Mononuclear cell (primary cell): Measurements from ENCODE around the gene CHPF. TPM values are rescaled to one million over a fixed set of nuclear protein-coding genes. Genes with fewer than 3 reads are reported as not detected.

Source experiments
- H3K27me3 ChIP-seq: 2 replicates; pipeline ENCODE4 v1.6.0; 2011; ENCODE audit warnings: low read length, control low read depth; ENCODE audit not compliant: insufficient read depth
- H3K4me1 ChIP-seq: 2 replicates; pipeline ENCODE4 v1.5.1; 2011; ENCODE audit warnings: mild to moderate bottlenecking, low read length, control low read depth; ENCODE audit not compliant: insufficient read depth
- H3K4me3 ChIP-seq: 2 replicates; pipeline ENCODE4 v1.5.1; 2011; ENCODE audit warnings: mild to moderate bottlenecking, low read length, moderate library complexity
- H3K9me3 ChIP-seq: 2 replicates; pipeline ENCODE4 v1.5.1; 2011; ENCODE audit warnings: low read depth, mild to moderate bottlenecking, control low read depth, low read length
- total RNA-seq: library from RNA; depleted of rRNA; stranded (reverse); fragments of >200 nt; gene quantifications from one replicate; pipeline ENCODE4 v1.2.3, GENCODE V29; 2012

Gene CHPF
- total RNA-seq, 1 donor, result 2.7 TPM

DNA sequence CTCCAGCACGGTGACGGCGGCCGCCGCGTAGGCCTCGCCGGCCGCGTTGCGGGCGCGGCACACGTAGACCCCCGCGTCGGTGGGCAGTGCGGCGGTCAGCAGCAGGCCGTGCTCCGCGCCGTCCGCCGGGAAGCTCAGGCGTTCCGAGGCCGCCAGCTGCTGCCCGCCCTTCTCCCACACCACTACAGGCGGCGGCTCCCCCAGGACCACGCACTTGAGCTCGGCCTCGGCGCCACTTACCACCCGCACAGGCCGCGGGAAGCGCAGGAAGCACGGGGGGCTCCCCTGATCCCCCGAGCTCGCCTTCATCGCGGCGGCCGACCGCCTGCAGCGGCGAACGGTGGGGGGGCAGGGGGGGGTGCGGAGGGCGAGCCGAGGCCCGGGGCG lies 27.3 kb upstream of the CHPF start:
- H3K4me1 ChIP-seq, result no peaks in the 10 kb centered on the region
- no peaks in the 10 kb centered on the region for H3K9me3 ChIP-seq
- peaks cover 33% of the 10 kb centered on the region for H3K27me3 ChIP-seq
- H3K4me3 ChIP-seq, result no peak overlapping the region

- H3K27me3 ChIP-seq, result peaks cover 33% of the 10 kb centered on the region
- H3K4me3 ChIP-seq, result no peak overlapping the region
Observed at GRCh38 chr2:219570194-219570923, 26.8 kb upstream of the CHPF start.

GRCh38 chr2:219569635-219570034 lies 26.0 kb upstream of the CHPF start:
- H3K4me1 ChIP-seq, result no peaks in the 10 kb centered on the region
- no peaks in the 10 kb centered on the region for H3K9me3 ChIP-seq
- peaks cover 33% of the 10 kb centered on the region for H3K27me3 ChIP-seq
- H3K4me3 ChIP-seq, result no peak overlapping the region

More at GRCh38 chr2:219570194-219570923, 26.8 kb upstream of the CHPF start:
- no peaks in the 10 kb centered on the region for H3K4me1 ChIP-seq
- no peaks in the 10 kb centered on the region for H3K9me3 ChIP-seq

DNA sequence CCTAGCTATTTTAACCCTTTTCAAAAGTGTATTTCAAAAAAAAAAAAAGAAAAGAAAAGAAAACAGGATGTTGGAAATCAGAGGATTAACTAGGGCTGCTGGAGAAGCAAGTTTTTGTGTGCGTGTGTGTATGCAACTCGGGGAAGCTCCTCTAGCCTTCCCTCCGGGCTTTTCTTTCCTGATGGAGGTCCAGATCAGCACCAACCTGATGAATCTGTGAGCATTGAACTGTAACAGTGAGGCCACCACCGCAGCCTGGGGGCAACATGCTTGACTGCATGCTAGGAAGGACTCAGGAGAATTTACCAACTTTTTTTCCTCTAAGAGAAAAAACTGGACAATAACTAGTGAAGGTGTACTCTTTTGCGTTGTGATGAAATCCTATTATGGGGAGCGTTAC lies 25.4 kb upstream of the CHPF start:
- H3K4me3 ChIP-seq, result no peak overlapping the region
- no peaks in the 10 kb centered on the region for H3K4me1 ChIP-seq
- H3K9me3 ChIP-seq, result no peaks in the 10 kb centered on the region
- H3K27me3 ChIP-seq, result peaks cover 33% of the 10 kb centered on the region

- H3K27me3 ChIP-seq, result peaks cover 29% of the 10 kb centered on the region
- H3K4me3 ChIP-seq, result no peak overlapping the region
- no peaks in the 10 kb centered on the region for H3K4me1 ChIP-seq
- H3K9me3 ChIP-seq, result no peaks in the 10 kb centered on the region
Observed at GRCh38 chr2:219567791-219568361, 24.3 kb upstream of the CHPF start.

GRCh38 chr2:219567131-219567530 lies 23.5 kb upstream of the CHPF start:
- peaks cover 22% of the 10 kb centered on the region for H3K27me3 ChIP-seq
- no peak overlapping the region for H3K4me3 ChIP-seq
- H3K4me1 ChIP-seq, result no peaks in the 10 kb centered on the region
- no peaks in the 10 kb centered on the region for H3K9me3 ChIP-seq

GRCh38 chr2:219566640-219567039 lies 23.0 kb upstream of the CHPF start:
- no peaks in the 10 kb centered on the region for H3K4me1 ChIP-seq
- peaks cover 17% of the 10 kb centered on the region for H3K27me3 ChIP-seq
- no peak overlapping the region for H3K4me3 ChIP-seq
- H3K9me3 ChIP-seq, result no peaks in the 10 kb centered on the region

DNA sequence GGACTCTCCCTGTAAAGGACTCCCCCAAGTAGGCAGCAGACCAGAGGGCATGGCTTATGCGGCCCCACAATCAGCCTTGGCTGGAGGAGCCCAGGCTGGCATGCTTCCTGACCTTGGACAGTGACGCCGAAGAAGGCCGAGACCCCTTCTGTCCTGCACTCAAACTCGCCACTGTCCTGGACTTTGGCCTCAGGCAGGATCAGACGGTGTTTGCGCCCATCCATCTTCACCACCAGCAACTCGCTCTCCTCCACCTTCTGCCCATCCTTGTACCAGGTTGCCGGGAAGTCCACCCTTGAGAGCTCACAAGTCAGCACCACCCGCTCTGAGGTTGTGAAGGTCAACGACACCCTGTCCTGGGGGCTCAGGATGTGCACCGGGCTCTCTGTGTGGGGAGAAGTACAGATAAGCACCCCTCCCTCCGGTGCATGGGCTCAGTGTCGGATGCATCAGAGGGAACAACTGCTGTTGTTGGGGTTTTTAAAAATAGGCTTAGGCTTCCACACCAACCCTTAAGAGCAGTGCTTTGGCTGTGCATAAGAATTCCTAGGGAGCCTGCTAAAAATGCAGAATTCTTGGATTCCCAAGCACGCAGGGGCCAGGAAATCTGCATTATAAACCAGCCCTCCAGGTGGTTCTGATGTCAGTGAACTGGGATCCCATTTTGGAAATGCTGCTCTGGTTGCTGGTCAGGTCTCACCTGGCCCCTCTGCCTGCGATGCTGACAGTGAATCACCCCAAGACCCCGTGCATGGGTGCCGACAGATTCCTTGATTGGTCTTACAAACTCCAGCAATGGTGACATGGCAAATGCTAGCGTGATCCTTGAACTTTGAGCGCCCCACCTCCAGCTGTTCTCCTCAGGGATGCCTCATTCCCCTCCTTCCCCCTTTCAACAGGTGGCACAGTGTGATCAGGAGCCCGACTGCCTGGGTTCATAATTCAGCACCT lies 21.8 kb upstream of the CHPF start:
- Histone ChIP-seq H3K4me3 (no peak overlapping the region), H3K9me3 (no peaks in the 10 kb centered on the region), H3K27me3 (peaks cover 15% of the 10 kb centered on the region), H3K4me1 (no peaks in the 10 kb centered on the region)

DNA sequence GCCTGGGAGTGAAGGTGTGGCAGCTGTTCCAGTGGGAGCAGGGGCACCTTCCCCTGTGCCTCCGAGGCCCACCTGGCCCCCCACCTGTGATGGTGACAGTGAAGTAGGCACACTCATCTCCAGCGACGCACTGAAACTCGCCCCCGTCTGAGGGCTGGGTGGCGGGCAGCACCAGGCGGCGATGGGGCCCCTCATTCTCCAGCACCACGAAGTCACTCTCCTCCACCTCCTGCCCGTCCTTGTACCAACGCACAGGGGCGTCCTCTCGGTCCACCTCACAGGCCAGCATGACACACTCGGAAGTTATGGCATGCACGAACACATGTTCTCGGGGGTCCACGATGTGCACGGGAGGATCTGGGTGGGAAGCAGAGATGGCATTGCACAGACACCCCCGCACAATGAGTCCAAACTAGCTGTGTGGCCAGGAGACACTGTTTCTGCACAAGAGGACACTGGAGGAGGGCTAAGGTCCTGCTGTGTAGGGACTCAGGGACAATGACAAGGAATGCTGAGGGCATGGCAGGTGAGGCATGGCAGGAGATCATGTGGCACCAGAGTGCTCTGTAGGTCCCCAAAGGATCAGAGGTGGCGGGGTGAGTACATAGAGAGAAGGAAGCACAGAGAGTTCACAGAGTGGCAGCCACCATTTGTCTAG lies 19.8 kb upstream of the CHPF start:
- Histone ChIP-seq H3K27me3 (no peaks in the 10 kb centered on the region), H3K4me1 (no peaks in the 10 kb centered on the region), H3K9me3 (no peaks in the 10 kb centered on the region), H3K4me3 (no peak overlapping the region)

DNA sequence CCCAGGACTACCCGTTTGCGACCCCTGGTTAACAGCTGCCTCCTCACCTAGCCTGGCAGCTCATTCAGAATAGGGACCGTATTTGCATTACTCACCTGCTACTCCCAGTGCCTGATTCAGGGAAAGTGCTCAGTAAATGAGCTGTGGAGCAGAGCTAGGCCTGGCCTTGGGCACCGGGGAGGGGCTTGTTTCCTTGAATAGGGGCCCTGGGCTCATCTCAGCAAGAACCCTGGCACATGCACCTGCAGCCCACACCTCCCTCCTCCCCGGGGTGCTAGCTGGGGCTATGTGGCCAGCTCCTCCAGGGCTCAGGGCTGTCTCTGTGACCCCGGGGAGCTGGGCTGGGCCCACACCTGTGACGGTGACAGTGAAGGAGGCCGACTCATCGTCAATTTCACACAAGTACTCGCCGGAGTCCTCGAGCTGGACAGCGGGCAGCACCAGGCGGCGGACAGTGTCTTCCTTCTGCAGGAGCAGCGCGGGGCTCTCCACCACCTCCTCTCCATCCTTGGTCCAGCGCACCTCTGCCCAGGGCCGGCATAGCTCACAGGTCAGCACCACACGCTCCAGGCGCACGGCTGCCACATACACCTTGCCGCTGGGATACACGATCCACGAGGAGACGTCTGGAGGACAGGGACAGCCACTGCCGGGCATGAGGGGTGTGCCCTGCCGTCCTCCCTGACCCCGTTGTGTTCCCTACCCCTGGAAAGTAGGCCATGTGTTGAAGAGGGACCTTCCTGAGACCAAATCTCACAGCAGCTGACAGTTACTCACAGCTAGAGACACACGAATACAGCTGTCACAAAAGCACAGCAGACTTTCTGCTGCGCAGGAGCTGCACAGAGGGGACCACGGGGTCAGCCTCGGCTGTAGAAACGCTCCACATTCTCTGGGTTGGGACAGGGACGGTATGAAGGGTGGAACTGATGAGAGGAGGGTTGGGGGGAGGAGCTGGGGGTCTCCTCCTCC lies 18.7 kb upstream of the CHPF start:
- Histone ChIP-seq H3K4me3 (no peak overlapping the region), H3K4me1 (no peaks in the 10 kb centered on the region), H3K27me3 (no peaks in the 10 kb centered on the region), H3K9me3 (no peaks in the 10 kb centered on the region)

DNA sequence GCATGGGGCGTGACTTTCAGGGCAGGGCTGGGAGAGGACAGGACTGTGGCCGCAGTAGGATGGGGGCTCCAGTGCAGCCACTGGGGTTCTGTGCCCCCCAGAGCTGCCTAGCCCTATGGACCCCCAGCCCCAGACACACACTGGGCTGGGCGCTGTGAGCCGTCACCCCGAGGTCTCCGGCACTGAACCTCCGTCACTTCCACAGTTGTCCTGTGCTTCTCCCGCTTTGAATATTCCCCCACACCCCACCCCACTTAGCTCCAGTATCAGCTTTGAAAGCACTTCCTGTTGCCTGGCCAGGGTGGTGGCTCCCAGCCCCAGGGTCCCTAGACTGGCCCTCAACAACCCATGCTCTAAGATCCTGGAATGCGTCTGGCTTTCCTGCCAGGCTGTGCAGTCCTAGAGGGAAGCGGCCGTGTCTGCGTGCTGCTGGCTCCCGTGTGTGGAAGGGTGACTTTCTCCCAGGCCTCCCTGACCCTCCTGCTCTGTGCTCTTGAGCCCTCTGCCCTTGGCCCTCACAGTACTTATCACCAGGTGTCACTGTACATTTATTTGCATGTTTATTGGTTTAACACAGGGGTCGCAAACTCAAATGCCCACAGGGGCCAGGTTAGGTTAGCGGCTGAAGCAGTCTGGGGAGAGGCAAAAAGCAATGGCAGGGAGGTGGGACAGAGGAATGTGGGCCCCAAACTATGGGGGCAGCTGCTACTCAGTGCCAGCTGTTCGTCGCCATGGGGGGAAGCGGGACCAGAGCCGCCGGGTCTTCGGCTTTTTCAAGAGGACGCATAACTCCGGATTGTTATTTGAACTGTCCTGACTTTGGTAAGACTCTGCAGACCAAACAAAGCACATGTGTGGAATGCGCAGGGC lies 17.8 kb upstream of the CHPF start:
- Histone ChIP-seq H3K4me3 (no peak overlapping the region), H3K4me1 (no peaks in the 10 kb centered on the region), H3K9me3 (no peaks in the 10 kb centered on the region), H3K27me3 (no peaks in the 10 kb centered on the region)

DNA sequence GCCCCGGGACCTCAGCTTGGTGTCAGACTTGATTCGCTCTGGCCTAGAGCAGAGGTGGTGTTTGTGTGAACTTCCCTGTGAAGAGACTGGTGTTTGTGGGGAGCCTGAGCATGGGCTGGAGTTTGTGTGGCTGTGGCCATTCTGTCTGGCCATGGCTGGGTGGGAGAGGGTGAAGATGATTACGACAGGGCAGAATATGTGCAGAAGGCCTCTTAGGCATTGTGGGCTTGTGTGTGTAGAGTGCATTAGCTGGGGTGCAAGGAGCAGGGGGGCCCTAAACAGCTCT lies 17.2 kb upstream of the CHPF start:
- H3K9me3 ChIP-seq, result no peaks in the 10 kb centered on the region
- H3K4me3 ChIP-seq, result no peak overlapping the region
- no peaks in the 10 kb centered on the region for H3K27me3 ChIP-seq
- H3K4me1 ChIP-seq, result no peaks in the 10 kb centered on the region

DNA sequence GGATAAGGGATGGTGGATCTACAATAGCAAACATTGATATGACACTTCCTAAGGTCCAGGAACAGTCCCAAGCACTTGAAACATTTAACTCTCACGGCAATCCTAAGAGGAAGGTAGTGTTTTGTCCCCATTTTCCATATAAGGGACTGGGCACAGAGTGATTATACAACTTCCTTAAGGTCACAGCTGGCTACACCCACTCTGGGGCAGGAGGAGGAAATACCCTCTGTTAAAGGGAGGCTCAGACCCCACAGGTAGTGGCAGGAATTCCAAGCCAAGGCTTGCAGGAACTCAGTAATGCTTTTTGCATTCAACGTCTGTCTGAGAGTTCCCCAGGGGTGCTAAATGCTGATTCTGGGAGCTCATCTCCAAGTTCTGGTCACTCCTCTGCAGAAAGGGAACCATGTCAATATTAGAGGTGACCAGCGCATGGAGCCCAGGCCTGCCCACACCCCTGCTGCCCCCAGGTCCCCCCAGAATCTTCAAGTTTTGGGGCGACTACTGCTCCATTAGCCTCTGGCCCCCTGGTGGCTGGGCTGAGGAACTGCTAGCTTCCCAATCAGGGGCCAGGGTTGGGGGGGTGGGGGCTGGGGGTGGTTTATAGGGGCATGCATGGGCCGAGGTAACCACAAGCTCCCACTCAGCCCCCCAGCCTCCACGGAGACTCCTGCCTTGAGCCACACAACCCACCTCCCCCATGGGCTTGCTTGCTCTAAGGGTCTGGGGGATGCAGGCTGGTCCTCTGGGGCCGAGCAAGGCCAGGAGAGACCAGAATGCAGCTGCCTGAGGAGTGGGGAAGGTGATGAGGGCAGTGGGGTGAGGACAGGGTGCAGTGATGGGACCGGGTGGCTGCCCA lies 16.7 kb upstream of the CHPF start:
- Histone ChIP-seq H3K27me3 (no peaks in the 10 kb centered on the region), H3K4me1 (no peaks in the 10 kb centered on the region), H3K4me3 (no peak overlapping the region), H3K9me3 (no peaks in the 10 kb centered on the region)
